ENCODE measurements around the gene SMYD3. TPM values are rescaled to one million over a fixed set of nuclear protein-coding genes. Genes with fewer than 3 reads are reported as not detected.

The SMYD3 gene
- total RNA-seq, 1 experiment from 2014 or later: 44.5 TPM

DNA sequence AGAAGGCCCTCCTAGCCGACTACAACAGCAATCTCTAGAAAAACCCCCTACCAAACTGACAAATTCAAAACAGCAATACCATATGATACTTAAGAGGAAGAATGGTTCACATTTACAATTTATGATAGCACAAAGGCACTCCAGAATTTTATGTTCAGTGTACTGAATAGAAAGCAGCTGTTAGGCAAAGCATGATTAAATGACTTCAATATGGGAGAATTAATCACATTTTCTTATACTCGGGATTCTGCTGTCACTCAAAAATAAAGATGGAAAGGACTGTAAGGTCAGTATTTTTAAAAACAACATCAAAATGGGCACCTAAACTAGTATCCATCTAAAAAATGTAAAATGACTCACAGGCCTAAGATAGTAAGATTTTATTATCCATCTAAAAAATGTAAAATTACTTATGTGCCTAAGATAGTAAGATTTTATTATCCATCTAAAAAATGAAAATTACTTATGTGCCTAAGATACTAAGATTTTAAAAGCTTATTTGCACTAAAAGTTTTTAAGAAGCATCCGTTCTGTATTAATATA lies 198.5 kb downstream of the SMYD3 start:
- DNase-seq (ENCODE audit: low spot score): no peak

DNA sequence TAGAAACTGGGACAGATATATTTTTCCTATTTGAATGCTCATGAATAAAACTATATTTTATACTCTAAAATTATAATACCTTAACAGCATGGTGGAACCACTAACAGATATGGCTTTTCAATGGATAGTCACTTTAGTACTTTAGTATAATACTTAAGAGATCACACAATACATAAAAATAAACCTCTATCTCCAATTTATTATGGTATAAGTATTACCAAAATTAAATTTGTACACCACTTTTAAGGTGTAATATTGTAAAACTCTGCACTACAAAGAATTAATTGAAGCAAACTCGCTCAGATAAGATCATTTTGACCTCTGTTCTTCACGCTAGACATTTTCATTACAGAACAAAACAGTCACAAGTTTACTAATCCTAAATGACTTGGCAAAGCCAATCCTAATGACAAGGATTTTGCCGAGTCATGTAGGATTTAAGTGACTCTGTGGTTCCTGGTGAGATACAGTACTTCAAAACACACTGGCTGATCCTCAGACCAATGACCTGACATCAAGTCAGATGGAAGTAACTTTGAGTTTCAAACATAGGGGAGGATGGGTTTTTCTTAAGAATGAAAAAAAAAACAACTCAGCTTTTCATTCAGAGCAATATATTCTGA lies 200.6 kb downstream of the SMYD3 start:
- DNase-seq (ENCODE audit: low spot score): peak; percentile 42

DNA sequence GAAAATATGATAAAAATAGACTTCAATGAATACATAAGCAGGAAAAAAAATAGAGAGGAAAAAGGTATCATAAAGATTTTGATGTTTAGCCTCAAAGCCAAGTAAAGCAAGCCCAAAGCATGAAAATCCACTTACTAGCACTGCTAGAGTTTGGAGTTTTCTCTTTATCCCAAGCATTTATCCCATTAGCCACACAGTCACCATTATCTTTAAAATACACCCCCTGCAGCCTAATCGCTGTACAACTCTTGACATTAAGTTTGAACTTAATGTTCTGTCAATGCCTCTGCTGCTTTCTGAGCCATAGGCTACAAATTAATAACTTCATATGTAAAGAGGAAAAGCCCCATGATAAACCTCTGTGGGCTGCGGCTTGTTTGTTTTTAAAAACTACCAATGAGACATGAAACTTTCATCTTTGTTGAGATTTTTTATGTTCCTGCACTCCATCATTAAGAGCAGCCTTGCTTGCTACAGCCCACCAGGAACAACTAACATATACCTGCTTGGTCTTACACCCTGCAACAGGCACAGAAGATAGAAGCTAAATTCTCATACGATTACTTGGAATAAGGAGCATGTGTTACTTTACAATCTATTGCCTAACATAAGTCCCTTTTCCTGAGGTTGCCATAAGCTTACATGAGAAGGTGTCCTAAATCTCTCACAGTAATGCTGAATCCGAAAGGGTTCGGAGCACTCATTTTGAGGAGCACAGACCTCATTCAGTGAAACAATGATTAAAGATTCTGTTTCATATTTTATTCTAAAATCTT lies 202.4 kb downstream of the SMYD3 start:
- no peak for DNase-seq (ENCODE audit: low spot score)

DNA sequence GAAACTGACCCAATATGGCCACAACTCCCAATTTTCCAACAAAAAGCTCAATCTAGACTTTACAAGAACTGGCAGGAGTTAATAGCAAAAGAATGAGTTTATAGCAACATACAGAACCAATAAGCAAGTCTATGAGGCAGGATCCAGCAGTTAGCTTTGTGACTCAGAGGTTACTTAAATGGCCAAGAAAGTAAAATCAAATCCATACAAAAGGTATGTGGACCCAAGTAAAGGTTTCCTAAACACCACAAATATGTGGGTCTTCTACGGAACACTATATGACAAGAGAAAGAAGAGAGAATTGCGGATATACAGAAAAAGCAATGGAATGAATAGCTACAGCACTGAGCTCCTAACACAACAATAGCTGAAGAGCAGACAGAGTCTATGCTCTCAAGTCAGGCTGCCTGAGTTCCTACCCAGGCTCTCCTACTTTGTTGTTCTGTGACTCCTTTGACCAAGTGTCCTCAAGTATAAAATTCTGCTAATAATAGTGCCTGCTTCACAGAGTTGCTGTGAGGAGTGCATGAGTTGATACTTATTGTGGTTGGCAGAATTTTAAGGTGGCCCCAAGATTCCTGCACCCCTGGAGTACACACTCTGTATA lies 204.3 kb downstream of the SMYD3 start:
- DNase-seq (ENCODE audit: low spot score): no peak

DNA sequence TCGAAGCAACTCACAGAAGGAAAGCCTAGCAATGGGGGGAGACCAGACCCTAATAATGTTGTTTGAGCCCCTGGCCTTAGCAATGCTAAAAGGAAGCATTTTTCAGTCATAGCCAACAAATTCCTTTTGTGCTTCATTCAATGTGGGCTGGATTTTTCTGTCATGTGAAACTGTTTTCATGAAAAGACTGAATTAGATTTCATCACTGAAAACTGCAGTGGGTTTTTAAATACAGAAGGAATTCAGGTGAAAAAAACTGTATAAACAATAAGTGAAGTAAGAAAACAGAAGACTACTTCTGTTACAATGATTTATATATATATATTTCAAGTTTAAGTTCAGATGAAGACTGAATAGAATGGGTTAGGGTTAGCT lies 204.8 kb downstream of the SMYD3 start:
- DNase-seq (ENCODE audit: low spot score): no peak

DNA sequence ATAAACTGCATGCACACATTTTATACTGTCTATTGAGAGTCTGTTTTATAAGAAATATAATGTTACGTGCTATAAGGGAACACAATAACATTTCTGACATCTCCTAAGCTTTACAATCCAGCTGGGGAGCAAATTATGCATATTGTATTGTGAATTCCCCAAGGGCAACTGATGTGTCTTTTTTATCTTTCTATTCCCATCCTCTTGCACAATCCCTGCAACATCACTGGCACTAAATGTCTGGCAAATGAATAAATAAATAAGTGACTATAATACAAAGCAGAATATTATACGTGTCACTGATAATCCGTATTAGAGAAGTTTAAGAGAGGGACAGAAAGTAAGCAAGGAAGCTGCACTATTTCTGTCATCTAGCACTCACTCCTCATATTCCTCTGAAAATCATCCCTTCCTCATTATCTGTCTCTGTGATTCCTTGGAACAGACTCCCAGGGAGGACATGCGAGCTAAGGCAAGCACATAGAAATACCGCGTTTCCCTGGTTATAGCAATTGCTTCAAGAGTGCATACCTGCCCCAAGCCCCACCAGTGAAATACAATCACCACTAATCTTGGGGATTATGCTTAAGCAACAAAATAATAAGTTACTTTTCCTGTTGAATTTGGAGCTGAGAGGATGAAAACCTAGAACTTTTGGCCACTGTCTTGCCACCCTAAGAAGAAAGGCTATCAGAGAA lies 205.4 kb downstream of the SMYD3 start:
- DNase-seq (ENCODE audit: low spot score): no peak

DNA sequence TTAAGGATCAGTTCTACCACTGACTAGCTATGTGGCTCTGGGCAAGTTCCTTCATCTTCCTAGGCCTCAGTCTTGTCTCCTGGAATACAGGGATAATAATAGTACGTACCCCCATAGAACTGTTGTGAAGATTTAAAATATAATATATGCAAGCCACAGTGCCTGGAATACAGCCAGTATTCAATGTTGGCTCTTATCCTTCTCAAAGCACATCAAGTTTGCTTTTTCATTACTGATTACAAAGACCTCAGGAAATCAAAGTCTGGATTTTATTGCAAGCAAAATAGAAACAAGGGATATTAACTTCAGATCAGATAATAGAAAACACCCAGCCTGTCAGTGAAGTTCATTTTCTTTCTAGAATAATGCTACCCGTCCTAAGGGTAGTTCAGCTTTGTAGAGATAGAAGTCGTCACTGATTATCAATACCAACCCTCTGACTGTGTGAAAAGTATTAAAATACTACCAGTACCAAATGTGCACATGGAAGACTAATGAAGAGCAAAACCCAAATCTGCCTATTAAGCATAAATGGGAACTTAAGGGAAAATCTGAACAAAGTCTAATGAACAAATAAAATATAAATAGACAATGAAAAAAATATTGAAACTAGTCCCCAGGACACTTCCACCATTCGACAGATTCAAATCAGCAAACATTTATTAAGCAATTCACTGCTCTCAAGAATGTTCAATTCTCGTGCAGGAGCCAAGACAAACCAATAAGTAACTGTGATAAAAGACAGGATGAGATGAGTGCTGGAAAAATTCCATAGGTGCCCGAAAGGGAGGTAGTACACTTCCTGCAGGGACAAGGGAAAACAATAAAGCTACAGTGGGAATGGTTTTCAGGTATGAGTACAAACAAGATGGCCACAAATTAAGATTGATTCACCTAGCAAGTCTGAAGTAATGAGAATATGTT lies 206.2 kb downstream of the SMYD3 start:
- DNase-seq (ENCODE audit: low spot score): no peak

DNA sequence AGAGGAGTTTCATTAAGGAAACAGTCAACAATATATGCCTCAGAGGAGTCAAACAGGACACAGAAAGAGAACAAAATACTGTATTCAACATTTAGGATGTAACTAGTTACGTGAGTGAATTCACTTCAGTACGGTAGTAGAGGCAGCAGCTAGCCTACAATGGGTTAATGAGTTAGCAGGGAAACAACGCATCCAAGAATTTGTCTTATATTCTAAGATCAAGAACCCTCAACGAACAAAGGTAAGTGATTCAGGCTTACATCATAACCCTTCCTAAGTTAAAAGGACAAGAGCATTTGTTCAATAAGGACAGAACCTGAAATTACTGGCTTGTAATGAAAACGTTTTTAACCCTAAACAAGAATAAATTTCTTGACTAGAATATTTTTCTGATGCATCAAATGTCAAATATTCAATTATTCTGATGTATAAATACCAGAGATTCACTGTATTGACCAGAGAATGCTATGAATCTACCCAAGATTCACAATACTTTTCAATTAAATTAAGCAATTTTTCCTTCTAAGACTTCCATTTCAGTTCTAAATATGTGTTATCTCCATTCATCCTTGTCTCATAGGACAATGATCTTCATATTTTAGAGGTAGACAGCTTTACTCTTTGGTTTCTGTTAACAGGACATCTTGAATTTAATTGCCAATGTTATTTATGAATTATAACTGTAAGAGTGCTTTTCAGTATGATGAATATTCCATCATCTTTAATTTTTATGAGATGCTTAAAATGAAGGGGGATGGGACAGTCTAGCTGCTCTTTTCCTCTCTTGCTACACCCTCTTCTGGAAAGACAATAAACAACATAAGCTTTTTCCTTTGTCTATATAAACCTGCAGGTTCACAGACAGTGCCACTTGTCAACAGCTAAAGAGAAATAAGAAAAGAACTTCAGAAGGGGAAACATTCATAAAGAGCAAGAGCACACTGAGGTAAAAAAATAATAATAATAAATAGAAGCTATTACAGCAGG lies 209.5 kb downstream of the SMYD3 start:
- no peak for DNase-seq (ENCODE audit: low spot score)

DNA sequence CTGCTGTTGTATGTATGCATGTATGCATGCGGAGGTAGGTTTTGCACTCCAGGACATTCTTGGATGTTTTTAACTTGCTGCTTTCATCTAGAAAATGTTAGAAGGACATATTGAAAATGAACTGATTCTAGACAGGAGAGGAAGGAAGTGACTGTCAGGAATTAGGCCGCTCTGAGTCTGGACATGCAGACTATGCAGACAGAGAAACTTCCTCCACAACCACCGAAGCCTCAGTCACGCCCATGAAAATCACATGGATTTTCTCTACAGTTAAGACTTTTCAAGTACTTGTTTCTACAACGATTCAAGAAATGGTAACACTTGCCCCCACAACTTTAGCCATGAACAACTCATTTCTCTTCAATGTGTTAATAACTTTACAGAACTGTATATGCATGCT lies 211.1 kb downstream of the SMYD3 start:
- DNase-seq (ENCODE audit: low spot score): no peak

DNA sequence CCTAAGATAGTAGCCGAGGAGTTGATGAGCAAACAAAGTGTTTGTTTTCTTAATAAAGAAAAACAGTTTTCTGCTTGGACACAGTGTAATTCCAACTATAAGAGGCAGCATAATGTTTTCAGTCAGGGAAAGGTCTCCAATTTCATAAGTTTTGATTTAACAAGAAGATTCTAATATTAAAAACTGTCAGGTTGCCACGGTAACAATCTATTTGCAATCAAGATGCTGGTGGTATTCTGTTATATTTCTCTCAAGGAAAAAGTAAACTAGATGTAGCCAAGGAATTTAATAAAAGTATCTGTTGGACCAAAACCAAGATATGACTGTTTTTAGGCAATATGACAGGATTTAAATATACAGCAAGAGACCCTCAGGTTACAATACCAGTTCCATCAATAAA lies 211.7 kb downstream of the SMYD3 start:
- no peak for DNase-seq (ENCODE audit: low spot score)

DNA sequence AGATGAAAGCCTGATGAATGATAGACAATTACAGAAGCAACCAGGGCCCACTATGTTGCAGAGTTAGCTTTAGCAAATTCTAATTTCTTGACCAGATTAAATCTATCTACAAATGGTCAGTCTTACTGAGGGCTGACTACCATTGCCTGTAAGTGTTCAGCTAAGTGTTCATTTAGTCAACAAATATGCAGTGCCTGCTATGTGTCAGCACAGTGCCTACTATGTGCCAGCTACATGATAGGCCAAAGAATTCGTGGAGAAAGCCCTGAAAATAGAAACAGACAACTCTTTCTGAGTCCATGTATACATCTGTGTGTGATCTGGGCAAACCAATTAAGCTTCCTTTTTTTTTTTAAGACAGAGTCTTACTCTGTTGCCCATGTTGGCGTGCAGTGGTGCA lies 212.8 kb downstream of the SMYD3 start:
- DNase-seq (ENCODE audit: low spot score): no peak

DNA sequence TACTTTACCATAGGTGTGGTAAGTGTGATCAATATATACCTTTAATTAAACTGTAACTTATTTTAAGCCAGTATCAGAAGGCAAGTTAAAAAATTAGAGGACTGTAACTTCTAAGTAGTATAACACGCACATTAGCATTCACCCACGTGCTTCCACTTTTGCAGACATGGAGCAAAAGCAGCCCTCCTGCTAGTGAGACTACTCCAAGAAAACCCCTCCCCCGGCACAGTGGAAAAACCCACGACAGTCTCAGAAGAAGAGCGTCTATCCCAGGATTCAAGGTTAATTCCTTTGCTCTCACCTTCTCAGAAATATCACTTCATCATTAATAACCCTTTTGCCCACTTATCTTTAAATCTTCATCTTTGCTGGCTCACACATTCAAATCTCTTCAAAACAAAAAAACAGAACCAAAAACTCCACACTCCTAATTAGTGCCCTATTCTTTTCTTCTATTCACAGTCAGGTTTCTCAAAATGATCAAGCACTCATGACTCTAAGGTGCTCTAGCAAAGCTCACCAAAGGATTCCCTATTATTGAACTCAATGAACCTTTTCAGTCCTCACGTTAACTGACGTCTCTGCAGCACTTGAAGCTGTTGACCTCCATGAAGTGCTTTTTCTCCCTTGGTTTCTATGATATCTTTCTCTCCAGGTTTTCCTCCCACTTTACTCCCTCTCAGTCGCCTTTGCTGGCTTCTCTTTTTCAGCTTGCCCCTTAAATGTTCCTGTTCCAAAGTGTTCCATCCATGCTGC lies 213.5 kb downstream of the SMYD3 start:
- DNase-seq (ENCODE audit: low spot score): no peak

DNA sequence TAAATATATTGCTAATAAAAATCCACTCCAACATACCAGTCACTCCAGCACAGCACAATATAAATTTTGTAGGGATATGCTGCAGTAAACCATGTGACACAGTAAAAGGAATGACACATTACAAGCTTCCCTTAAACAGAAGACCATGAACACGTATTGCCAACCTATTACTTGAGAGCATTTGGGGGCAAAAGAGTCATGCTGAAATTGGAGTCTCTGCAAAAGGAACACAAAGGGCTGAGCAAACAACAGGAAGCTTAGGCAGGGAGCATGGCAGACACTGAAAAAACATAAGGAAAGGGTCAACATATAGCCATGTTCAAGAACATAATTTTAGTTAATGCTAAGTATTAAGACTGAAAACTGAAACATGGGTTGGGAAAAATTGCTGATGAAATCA lies 214.5 kb downstream of the SMYD3 start:
- DNase-seq (ENCODE audit: low spot score): no peak

DNA sequence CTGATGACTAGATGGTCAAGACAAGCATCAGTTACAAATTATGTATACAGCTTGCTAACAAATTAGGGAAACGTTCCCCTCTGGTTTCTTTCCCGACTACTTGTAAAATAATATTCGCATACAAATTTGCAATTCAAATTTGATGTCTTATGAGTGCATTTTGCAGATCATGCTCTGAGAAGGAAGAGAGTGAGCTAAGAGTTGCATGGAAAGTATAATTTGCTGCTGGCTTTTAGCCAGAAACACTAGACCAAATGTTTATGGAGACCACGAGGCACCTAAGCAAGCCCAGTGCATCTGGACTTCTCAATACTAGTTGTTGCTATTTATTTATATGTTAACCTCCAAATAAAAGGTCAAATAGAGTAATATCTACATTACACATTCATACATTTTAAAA lies 216.0 kb downstream of the SMYD3 start:
- no peak for DNase-seq (ENCODE audit: low spot score)

DNA sequence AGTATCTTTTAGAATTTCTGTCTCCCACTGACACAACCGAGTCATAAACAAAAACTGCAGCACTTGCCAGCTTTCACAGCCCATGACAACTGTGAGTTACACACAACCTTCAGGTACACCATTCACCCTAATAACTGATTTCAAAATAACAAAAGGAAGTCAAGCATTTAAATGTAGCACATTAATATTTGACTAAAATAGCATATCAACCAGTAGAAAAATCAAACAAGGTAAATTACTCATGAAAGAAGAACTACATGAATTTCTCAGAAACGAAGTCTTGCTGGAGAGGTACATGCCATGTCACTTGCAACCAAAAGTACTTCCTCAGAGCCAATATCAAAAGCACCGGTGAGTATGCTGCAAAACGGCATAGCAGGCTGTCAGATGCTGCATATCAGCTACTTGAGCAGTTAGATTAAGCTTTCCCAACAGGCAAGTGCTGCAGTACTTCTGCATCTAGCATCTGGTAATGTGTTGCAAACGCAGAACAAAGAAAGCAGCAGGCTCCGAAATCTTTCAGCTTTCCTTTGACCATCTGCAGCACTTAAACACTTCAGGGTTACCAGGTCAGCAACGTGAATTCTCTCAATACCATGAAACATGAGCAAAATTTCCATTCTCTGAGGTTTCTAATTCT lies 223.2 kb downstream of the SMYD3 start:
- no peak for DNase-seq (ENCODE audit: low spot score)

DNA sequence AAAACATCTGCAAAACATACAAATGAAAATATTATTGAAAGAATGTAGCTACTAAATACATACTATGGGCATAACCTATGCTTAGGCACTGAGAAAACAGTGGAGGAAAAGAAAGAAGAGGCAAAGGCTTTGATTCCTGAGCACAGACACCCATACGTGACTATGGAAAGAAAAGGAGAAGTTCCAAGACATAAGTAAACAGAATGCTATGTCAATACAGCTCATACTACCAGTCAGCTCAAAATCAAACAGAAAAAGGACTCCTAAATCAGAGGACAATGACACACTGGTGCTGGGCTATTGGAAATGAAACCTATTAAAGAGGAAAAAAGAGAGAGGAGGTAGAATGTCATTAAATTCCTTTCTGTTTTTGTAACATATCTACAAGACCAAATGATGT lies 225.4 kb downstream of the SMYD3 start:
- no peak for DNase-seq (ENCODE audit: low spot score)

DNA sequence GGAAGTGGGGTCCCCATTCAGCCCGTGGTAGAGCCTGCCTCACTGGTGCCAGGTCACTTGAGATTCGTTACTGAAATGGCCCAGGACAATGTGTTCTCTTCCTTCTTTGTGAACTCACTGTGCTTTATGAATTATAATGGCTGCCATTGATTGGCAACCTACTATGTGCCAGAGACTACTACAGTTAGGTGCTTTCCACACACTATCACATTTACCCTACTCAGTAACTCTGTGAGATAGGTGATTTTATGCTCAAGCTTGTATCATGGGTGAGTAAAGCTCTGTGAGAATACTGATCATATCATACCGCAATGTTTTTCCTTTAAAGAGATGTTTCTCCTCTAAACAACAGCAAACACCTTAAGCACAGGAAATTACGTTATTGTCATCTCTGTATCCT lies 225.9 kb downstream of the SMYD3 start:
- DNase-seq (ENCODE audit: low spot score): no peak

DNA sequence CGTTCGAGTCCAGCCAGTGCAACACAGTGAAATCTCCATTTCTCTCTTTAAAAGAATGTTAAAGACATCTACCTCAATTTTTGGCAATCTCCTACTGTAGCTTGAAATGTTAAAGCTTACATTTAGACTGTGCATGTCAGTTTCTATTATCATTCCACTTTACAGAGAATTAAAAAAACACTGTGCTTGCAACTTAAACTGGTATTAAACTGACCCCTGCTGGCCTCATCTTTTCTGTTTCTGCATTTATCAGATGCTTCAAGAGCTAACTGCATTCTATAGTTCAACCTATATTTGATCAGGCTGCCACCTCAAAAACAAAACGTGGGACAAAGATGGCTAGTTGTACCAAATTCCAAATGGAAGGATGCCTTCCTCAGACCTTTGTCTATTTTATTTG lies 226.5 kb downstream of the SMYD3 start:
- peak; percentile 34 for DNase-seq (ENCODE audit: low spot score)

DNA sequence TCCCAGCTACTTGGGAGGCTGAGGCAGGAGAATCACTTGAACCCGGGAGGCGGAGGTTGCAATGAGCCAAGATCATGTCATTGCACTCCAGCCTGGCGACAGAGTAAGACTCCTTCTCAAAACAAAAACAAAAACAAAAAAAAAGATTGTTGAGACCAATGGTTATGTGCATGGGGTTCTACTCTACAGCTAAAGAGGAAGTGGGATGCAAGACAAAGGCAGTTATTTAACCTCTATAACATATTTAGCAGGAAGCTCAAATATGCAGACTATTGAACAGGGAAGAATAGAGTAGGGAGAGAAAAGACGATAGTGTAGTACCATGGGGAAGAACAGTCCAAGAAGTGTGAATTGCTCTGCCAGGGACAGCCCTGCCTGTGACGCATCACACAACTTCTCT lies 227.7 kb downstream of the SMYD3 start:
- DNase-seq (ENCODE audit: low spot score): no peak

All from A172 (cell line).